ENCODE data around the gene EYA2.

The EYA2 gene

GRCh38 chr20:46937533-46938226 lies 43.0 kb downstream of the EYA2 start:
- TF ChIP-seq CTCF (IDR thresholded peaks at IDR 0.05; ENCODE audit: low read depth, low read length): no peak
- DNase-seq (ENCODE audit: extremely low read depth, low read depth): no peak

GRCh38 chr20:46938434-46938833 lies 43.8 kb downstream of the EYA2 start:
- no peak for DNase-seq (ENCODE audit: extremely low read depth, low read depth)
- no peak for TF ChIP-seq CTCF (IDR thresholded peaks at IDR 0.05; ENCODE audit: low read depth, low read length)

- TF ChIP-seq CTCF (IDR thresholded peaks at IDR 0.05; ENCODE audit: low read depth, low read length): no peak
- DNase-seq (ENCODE audit: extremely low read depth, low read depth): no peak
These were observed 44.7 kb downstream of the EYA2 start for GRCh38 chr20:46939031-46939965.

GRCh38 chr20:46940616-46941015 lies 46.0 kb downstream of the EYA2 start:
- no peak for TF ChIP-seq CTCF (IDR thresholded peaks at IDR 0.05; ENCODE audit: low read depth, low read length)
- no peak for DNase-seq (ENCODE audit: extremely low read depth, low read depth)

- TF ChIP-seq CTCF (IDR thresholded peaks at IDR 0.05; ENCODE audit: low read depth, low read length): no peak
- DNase-seq (ENCODE audit: extremely low read depth, low read depth): no peak
These were observed 46.8 kb downstream of the EYA2 start for GRCh38 chr20:46941404-46941803.

- TF ChIP-seq CTCF (IDR thresholded peaks at IDR 0.05; ENCODE audit: low read depth, low read length): no peak
- DNase-seq (ENCODE audit: extremely low read depth, low read depth): no peak
These were observed 49.4 kb downstream of the EYA2 start for GRCh38 chr20:46943861-46944591.

Data from AG09319 (cell line).